Lower leg skin (tissue), 4 donors: ENCODE data around the gene BLVRB. TPM values are rescaled to one million over a fixed set of nuclear protein-coding genes. Genes with fewer than 3 reads are reported as not detected.
A peak's percentile ranks its signal among the peaks of the same experiment; 100 is the strongest.

Experiments used
- DNase-seq, 2 donors: peaks; one replicate each; pipeline ENCODE4 v3.0.0-alpha.2; 2019; ENCODE audit warnings: low spot score in 2 of 2
- H3K4me3 ChIP-seq: fragments of 200-600 bp; sonication (generic); 2 replicates; pipeline ENCODE4 v1.5.1; 2017; ENCODE audit warnings: mild to moderate bottlenecking, low read depth; ENCODE audit not compliant: poor library complexity, severe bottlenecking
- POLR2A ChIP-seq, 2 donors: fragments of 450-650 bp; IDR thresholded peaks; one replicate each; pipeline ENCODE4 v1.6.1; 2016 to 2017; ENCODE audit warnings: antibody characterized with exemption in 2 of 2, mild to moderate bottlenecking in 1 of 2, moderate library complexity in 1 of 2
- WGBS, 2 donors: methylation state at CpG; one replicate each; pipeline ENCODE4 v1.1.5; 2018; 5-methylcytosine and 5-hydroxymethylcytosine counted together
- intact Hi-C: fragments of 100-400 bp; cut with DNase I; formaldehyde crosslinking; loops from one replicate; pipeline ENCODE4 v1.15.0; 2023; ENCODE audit warnings: low total_unique reads
- total RNA-seq, 4 donors: library from RNA; depleted of rRNA; stranded (reverse); fragments of >200 nt; gene quantifications; one replicate each; pipeline ENCODE4 v1.1.0, GENCODE V29; 2016
- TF ChIP-seq, protein P1 (sequence below), 3 donors: fragments of 450-650 bp; IDR thresholded peaks; one replicate each; pipeline ENCODE4 v1.5.1; 2016; ENCODE audit warnings: antibody characterized with exemption in 3 of 3, mild to moderate bottlenecking in 3 of 3, moderate library complexity in 2 of 3

BLVRB gene
- total RNA-seq, 4 donors from 2014 or later, result 139 to 161 (median 154) TPM

DNA sequence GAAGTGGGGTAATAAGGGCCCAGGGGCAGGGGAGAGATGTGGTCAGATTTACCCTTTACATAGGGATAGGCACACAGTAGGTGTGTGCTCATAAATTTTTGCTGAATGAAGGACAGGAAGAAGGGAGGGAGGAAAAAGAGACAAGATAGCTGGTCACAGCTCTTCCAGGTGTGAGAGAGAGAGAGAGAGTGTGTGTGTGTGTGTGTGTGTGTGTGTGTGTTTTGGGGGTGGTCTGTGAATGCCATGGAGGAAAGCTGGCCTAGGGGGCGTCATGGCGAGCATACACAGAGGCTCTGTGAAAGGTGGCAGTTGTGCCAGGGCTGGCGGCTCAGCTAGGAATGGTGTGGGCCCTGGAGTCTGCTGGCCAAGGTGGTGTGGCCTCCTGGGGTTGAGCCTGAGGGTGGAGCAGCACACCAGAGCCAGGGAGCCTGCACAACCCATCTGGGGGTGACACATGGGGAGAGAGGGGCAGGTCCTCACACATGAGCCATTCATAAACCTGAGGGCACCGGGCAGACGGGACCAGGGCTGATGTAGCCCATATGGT lies 46.4 kb downstream of the BLVRB start:
- intact Hi-C loops, result no loop called here
- no peak for TF ChIP-seq POLR2A (IDR thresholded peaks at IDR 0.05)
- TF ChIP-seq, protein P1, sequence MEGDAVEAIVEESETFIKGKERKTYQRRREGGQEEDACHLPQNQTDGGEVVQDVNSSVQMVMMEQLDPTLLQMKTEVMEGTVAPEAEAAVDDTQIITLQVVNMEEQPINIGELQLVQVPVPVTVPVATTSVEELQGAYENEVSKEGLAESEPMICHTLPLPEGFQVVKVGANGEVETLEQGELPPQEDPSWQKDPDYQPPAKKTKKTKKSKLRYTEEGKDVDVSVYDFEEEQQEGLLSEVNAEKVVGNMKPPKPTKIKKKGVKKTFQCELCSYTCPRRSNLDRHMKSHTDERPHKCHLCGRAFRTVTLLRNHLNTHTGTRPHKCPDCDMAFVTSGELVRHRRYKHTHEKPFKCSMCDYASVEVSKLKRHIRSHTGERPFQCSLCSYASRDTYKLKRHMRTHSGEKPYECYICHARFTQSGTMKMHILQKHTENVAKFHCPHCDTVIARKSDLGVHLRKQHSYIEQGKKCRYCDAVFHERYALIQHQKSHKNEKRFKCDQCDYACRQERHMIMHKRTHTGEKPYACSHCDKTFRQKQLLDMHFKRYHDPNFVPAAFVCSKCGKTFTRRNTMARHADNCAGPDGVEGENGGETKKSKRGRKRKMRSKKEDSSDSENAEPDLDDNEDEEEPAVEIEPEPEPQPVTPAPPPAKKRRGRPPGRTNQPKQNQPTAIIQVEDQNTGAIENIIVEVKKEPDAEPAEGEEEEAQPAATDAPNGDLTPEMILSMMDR (IDR thresholded peaks at IDR 0.05), result no peak
- DNase-seq, result no peak
- 73 to 86% methylated on average over 5 of the region's 5 CpGs for WGBS, 2 donors
- H3K4me3 ChIP-seq, result no peak overlapping the region

DNA sequence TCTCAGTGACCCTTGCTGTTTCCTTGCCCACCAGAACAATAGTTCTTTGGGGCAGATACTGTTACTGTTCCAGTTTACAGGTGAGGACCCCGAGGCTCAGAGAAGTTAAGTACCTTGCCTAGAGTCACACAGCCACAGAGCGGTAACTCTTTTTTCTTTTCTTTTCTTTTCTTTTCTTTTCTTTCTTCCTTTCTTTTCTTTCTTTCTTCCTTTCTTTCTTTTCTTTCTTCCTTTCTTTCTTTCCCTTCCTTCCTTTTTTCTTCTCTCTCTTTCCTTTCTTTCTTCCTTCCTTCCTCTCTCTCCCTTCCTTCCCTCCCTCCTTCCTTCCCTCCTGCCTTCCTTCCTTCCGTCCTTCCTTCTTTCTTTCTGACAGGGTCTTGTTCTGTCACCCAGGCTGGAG lies 47.5 kb downstream of the BLVRB start:
- H3K4me3 ChIP-seq, result no peak overlapping the region
- 87 to 88% methylated on average over 3 of the region's 3 CpGs for WGBS, 2 donors
- TF ChIP-seq POLR2A (IDR thresholded peaks at IDR 0.05), result no peak
- TF ChIP-seq, protein P1 (IDR thresholded peaks at IDR 0.05), result no peak
- intact Hi-C loops, result no loop called here
- DNase-seq, result no peak

DNA sequence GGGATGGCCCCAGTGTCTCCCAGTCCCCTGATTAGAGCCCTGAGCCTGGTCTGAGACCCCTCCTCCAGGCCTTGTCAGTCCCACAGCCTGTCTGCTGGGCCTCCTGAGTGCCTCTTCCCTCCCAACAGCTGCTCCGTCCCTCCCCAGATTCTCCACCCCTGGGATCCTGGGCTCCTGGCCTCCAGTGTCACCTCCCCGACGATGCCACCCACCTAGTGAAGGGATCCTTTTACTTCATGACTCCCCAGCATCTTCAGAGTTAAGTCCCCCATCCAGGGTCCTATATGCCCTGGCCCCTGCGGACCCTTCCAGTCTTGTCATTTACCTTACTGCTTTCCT lies 47.9 kb downstream of the BLVRB start:
- no peak overlapping the region for H3K4me3 ChIP-seq
- TF ChIP-seq POLR2A (IDR thresholded peaks at IDR 0.05), result no peak
- TF ChIP-seq, protein P1 (IDR thresholded peaks at IDR 0.05), result no peak
- intact Hi-C loops, result no loop called here
- DNase-seq, result no peak
- 78 to 82% methylated on average over 4 of the region's 4 CpGs for WGBS, 2 donors

DNA sequence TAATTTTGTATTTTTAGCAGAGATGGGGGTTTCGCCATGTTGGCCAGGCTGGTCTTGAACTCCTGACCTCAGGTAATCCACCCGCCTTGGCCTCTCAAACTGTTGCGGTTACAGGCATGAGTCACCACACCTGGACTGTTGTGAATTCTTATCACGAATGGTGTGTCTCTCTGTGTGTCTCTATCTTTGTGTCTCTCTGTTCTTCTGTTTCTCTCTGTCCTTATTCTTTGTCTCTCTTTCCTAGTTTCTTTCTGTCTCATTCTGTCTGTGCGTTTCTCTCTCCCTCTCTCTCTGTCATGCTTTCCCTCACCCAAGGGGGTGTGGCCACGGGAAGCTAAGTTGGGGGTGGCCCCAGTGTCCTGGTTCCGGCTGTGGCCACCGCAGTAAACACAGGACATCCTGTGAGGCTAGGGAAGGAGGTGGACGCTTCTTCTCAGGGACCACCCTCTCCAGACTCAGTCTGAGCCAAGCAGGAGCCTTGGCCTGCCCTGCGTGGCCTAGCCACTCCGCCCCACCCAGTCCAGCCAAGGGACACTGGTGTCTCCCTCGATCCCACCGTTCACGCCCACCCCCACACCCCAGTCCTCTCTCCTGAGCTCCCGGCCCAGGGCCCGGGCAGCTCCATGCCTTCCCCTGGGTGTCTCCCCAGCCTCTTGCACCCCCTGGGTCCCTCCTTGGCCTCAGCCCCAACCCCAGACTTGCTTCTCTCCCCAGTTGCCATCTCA lies 48.5 kb downstream of the BLVRB start:
- intact Hi-C loops, result no loop called here
- DNase-seq, result peak in 1 of 2 donors; percentile 93
- TF ChIP-seq POLR2A (IDR thresholded peaks at IDR 0.05), result no peak
- TF ChIP-seq, protein P1 (IDR thresholded peaks at IDR 0.05), result no peak
- WGBS, 2 donors, result 41 to 50% methylated on average over 12 to 16 of the region's 16 CpGs
- H3K4me3 ChIP-seq, result no peak overlapping the region

DNA sequence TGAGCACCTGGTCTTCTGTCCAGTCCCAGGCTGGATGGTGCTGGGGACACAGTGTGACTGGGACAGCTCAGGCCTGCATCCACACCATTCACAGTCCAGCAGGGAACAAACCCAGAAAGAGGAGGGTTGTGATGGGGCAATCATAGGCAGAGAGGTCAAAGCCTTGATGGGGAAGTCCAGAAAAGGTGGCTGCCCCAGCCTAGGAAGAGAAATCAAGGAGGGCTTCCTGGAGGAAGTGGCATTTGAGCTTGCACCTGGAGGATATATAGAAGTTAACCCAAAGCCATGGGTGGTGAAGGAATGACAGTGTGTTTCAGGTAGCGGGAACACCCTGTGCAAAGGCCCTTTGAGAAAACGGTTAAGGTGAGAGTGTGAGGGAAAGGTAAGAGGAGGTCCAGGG lies 49.8 kb downstream of the BLVRB start:
- DNase-seq, result no peak
- H3K4me3 ChIP-seq, result no peak overlapping the region
- WGBS, 2 donors, result 94 to 98% methylated on average over 2 of the region's 2 CpGs
- TF ChIP-seq, protein P1 (IDR thresholded peaks at IDR 0.05), result no peak
- no peak for TF ChIP-seq POLR2A (IDR thresholded peaks at IDR 0.05)
- intact Hi-C loops, result no loop called here
